Karpas-422 (cell line): ENCODE data around the gene SH3BGR. TPM values are rescaled to one million over a fixed set of nuclear protein-coding genes. Genes with fewer than 3 reads are reported as not detected.

Experiments used
- DNase-seq: peaks from one replicate; pipeline ENCODE4 v3.0.0-alpha.2; 2015
- H2AFZ ChIP-seq: fragments of 200-600 bp; sonication (generic); 2 replicates; pipeline ENCODE4 v1.6.1; 2014; ENCODE audit warnings: antibody characterized with exemption, low read length, mixed read lengths
- H3K27ac ChIP-seq: fragments of 200-600 bp; sonication (generic); 2 replicates; pipeline ENCODE4 v1.5.1; 2014; ENCODE audit warnings: mild to moderate bottlenecking, low read length, moderate library complexity
- H3K27me3 ChIP-seq: fragments of 200-600 bp; sonication (generic); 2 replicates; pipeline ENCODE4 v1.6.1; 2014; ENCODE audit warnings: low read length, mixed read lengths
- H3K36me3 ChIP-seq: fragments of 200-600 bp; sonication (generic); 2 replicates; pipeline ENCODE4 v1.6.1; 2014; ENCODE audit warnings: low read length, mixed read lengths; ENCODE audit not compliant: insufficient read depth
- H3K4me1 ChIP-seq: fragments of 200-600 bp; sonication (generic); 2 replicates; pipeline ENCODE4 v1.6.1; 2014; ENCODE audit warnings: mild to moderate bottlenecking, low read length, mixed read lengths
- H3K4me2 ChIP-seq: fragments of 200-600 bp; sonication (generic); 2 replicates; pipeline ENCODE4 v1.6.1; 2014; ENCODE audit warnings: low read length, low read depth, mild to moderate bottlenecking; ENCODE audit not compliant: poor library complexity, severe bottlenecking
- H3K4me3 ChIP-seq: fragments of 200-600 bp; sonication (generic); 2 replicates; pipeline ENCODE4 v1.5.1; 2014; ENCODE audit warnings: mild to moderate bottlenecking, antibody characterized with exemption, low read length, mixed read lengths
- H3K79me2 ChIP-seq: fragments of 200-600 bp; sonication (generic); 2 replicates; pipeline ENCODE4 v1.6.1; 2014; ENCODE audit warnings: mild to moderate bottlenecking, low read length, mixed read lengths
- H3K9ac ChIP-seq: fragments of 200-600 bp; sonication (generic); 2 replicates; pipeline ENCODE4 v1.6.0; 2014; ENCODE audit warnings: low read length
- H3K9me2 ChIP-seq: fragments of 200-600 bp; sonication (generic), shearing (Covaris generic); replicated peaks from 2 replicates; pipeline ENCODE4 v1.6.0; 2014; ENCODE audit warnings: mild to moderate bottlenecking, low read length, moderate library complexity; ENCODE audit not compliant: insufficient read depth
- H3K9me3 ChIP-seq: fragments of 300-700, 200-600 bp; sonication (generic); 2 replicates; pipeline ENCODE4 v1.6.1; 2014; ENCODE audit warnings: low read length, mixed read lengths
- H4K20me1 ChIP-seq: fragments of 200-600 bp; sonication (generic); 2 replicates; pipeline ENCODE4 v1.6.1; 2014; ENCODE audit warnings: mild to moderate bottlenecking, antibody characterized with exemption, low read length, low read depth; ENCODE audit not compliant: insufficient read depth
- total RNA-seq: library from RNA; depleted of rRNA; stranded (reverse); fragments of >200 nt; shearing (Covaris generic); gene quantifications from 2 replicates; pipeline ENCODE4 v1.2.3, GENCODE V29; 2014; ENCODE audit warnings: low replicate concordance

The SH3BGR gene
- total RNA-seq, 1 experiment from 2014 or later = not detected

DNA sequence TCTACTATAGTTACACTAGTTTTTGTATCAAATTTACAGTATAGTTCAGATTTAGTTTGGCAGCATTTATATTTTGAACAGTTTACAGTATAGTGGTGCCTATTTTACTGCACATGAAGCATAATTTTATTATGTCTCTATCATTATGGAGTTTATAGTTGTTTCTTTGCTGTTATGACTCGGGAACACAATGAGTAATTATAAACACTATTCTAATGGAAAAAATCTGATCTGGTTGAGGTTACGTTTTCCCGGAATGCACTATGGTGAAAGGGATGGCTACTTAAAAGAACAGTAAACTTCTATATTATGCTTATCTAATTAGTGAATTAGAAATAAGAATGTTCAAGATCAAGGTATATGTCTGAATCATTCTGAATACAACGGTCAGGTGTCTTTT lies 16.8 kb upstream of the SH3BGR start:
- Histone ChIP-seq H4K20me1 (no peaks in the 10 kb centered on the region), H3K4me1 (peaks cover 7% of the 10 kb centered on the region), H3K79me2 (no peaks in the 10 kb centered on the region), H2AFZ (no peak overlapping the region), H3K27ac (no peak overlapping the region), H3K4me3 (no peak overlapping the region), H3K9ac (no peak overlapping the region), H3K4me2 (no peak overlapping the region), H3K27me3 (no peaks in the 10 kb centered on the region), H3K9me3 (no peaks in the 10 kb centered on the region), H3K36me3 (no peaks in the 10 kb centered on the region), H3K9me2 (no peaks in the 10 kb centered on the region)
- no peak for DNase-seq

DNA sequence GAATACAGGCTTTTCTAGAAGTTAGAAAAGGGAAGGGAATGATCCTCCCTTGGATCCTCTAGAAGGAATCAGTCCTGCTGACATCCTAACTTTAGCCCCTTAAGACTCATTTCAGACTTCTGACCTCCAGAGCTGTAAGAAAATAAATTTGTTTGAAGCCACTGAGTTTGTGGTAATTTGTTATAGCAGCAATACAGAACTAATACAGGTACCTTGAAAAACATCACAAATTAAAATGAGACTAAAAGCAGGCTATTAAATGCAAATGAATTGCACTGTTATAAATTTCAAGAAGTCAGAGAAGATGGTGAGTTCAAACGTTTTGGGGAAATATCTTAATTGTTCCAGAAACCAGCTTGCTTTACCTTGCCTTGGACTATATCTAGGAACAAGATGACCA lies 12.5 kb upstream of the SH3BGR start:
- no peaks in the 10 kb centered on the region for H3K9me2 ChIP-seq

DNA sequence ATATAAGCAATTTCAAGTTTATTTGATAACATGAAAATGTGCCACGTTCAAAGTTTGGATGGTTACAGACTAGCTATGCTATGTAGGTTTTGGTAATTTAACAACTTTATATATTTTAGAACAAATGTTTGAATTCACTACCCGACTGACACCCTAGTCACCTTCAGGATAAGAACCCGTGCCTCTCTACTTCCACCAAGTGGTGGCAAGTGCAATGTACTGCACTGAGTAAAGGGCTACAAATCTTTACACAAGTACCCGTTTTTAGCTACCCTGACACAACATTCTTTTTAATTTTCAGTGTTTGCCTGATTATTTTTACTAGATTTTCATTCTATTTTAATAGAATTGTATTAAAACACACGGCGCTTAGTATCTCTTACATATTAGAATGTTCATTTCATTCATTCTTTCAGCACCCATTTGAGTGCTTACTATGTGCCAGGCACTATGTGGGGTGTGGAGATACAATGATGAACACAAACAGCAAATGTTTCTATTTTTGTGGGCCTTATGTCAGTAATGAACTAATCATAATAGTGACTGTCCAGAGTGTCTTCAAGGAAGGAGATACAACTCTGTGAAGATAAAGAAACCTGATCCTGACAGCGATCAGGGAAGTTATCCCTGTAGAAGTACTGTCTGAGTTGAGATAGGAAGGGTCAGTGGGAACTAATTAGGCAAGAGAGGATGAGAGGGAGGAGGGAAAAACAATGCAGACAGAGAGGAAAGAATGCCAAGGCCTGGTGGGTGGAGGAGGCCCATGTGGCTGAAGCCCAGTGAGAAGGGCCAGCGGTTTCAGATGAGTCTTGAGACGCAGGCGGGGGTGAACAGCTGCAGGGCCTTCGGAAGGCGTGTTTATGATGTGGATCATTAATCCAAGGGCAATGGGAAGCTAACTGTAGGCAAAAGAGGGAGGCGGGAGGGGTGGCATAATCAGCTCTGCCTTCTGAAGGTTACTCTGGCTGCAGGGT lies 10.0 kb upstream of the SH3BGR start:
- DNase-seq = peak; percentile 83
- H3K9ac ChIP-seq = no peak overlapping the region

More for the DNA sequence above, 12.5 kb upstream of the SH3BGR start:
- no peaks in the 10 kb centered on the region for H3K27me3 ChIP-seq
- no peaks in the 10 kb centered on the region for H3K36me3 ChIP-seq
- no peaks in the 10 kb centered on the region for H3K79me2 ChIP-seq
- no peak overlapping the region for H3K4me3 ChIP-seq
- H3K4me1 ChIP-seq = peaks cover 7% of the 10 kb centered on the region
- H3K9me3 ChIP-seq = no peaks in the 10 kb centered on the region
- H3K4me2 ChIP-seq = no peak overlapping the region
- DNase-seq = no peak
- no peak overlapping the region for H3K27ac ChIP-seq
- no peak overlapping the region for H3K9ac ChIP-seq
- H4K20me1 ChIP-seq = no peaks in the 10 kb centered on the region
- H2AFZ ChIP-seq = no peak overlapping the region

DNA sequence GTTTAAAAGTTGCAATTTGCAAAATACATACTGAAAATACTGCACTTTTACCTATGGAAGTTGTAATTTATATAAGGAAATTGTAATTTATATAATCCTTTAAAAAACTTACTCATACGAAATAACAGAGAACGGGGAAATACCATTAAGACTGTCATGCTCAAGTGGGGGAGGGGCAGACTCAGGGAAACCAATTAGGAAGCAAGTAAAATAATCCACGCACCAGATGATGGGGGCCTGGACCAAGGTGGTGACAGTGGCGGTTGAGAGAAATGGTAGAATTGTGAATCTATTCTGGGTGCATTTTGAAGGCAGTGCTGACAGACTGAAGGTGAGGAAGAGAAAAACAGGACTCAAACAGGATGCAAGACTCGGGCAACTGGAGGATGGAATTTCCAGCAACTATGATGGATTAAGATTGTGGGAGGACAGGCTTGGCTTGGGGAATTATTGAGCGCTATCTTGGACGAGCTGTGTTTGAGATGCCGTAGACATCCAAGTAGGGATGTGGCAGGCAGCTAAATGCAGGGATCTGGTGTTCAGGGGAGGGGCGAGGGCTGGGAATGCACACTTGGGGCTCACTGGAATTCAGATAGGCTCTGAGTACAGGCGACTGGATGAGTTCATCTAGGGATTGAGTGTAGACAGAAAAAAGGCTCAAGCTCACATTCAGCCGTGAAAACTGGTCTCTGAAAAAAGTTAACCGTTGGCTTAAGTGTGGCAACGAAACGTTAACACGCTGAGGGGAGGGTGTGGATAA lies 7.2 kb upstream of the SH3BGR start:
- 0 out of 2 replicates have a peak, but pooled peaks cover 3% of the 10 kb centered on the region for H3K27me3 ChIP-seq
- peak overlapping the region; percentile 98 for H2AFZ ChIP-seq
- peaks cover 27% of the 10 kb centered on the region for H3K4me1 ChIP-seq
- peak overlapping the region; percentile 97 for H3K4me2 ChIP-seq
- H4K20me1 ChIP-seq = no peaks in the 10 kb centered on the region
- no peaks in the 10 kb centered on the region for H3K9me2 ChIP-seq
- no peak for DNase-seq
- H3K36me3 ChIP-seq = no peaks in the 10 kb centered on the region
- peak overlapping the region; percentile 86 for H3K4me3 ChIP-seq
- H3K79me2 ChIP-seq = no peaks in the 10 kb centered on the region
- no peaks in the 10 kb centered on the region for H3K9me3 ChIP-seq
- H3K27ac ChIP-seq = no peak overlapping the region
- peak overlapping the region; percentile 79 for H3K9ac ChIP-seq

More for the DNA sequence above, 10.0 kb upstream of the SH3BGR start:
- H3K4me3 ChIP-seq = no peak overlapping the region
- H3K9me3 ChIP-seq = no peaks in the 10 kb centered on the region
- H3K36me3 ChIP-seq = no peaks in the 10 kb centered on the region
- no peak overlapping the region for H3K4me2 ChIP-seq
- H3K9me2 ChIP-seq = no peaks in the 10 kb centered on the region
- H3K27ac ChIP-seq = no peak overlapping the region
- 0 out of 2 replicates have a peak, but pooled peaks cover 3% of the 10 kb centered on the region for H3K27me3 ChIP-seq
- no peaks in the 10 kb centered on the region for H4K20me1 ChIP-seq
- no peak overlapping the region for H2AFZ ChIP-seq
- H3K4me1 ChIP-seq = peaks cover 21% of the 10 kb centered on the region
- no peaks in the 10 kb centered on the region for H3K79me2 ChIP-seq

DNA sequence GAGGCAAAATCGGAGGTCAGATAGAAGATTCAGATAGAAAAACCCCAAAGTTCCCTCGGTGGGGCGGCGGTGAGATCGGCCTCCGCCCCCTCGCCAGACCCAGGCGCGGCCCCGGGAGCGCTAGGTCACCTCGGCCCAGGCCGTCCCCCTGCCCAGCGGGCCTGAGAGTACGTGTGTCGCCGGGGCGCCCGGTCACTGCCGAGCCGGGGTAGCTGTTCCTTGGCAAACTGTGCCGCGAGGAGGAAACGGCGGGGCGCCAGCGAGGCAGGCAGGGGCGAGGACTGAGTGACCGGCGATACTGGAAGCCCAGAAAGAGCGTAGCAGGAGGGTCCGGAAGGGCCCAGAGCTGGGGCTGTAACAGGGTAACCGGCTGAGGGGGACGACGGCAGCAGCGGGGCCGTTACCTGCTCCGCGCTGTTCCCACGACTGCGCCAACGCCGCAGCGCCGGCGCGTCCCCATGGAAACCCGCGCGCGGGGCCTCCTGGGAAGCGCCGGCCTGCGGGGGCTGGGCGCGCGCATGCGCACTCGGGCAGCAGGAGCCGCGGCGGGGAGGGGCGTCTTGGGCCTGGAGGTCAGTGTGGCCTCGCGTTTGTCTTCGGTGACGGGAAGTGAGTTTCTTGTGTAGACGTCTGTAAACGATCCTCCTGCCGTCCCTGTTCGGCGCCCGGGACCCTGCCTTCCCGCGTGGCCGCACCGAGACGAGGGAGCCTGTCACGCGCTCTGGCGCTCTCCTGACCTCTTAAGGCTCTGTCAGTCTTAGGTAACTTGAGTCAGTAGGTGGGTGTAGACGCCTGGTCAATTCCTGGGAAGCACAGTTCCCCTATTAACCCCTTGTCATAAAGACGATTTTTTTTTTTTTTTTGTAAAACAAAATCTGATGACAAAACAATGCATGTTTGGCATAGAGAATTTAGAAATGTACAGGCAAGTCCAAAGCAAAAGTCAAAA lies 6.2 kb upstream of the SH3BGR start, which contains the start of gene LCA5L:
LCA5L (minus strand) TSS at position 458 of the 949 bp plus-strand sequence. CDS start 17,285 bp downstream, outside the sequence.
- H3K9ac ChIP-seq = peak within 1 kb of the TSS; percentile 79
- peaks cover 37% of the 10 kb centered on the region for H3K4me1 ChIP-seq
- peak within 1 kb of the TSS; percentile 97 for H3K4me2 ChIP-seq
- 0 out of 2 replicates have a peak, but pooled peaks cover 3% of the 10 kb centered on the region for H3K27me3 ChIP-seq
- H3K4me3 ChIP-seq = peak within 1 kb of the TSS; percentile 86
- H3K9me3 ChIP-seq = no peaks in the 10 kb centered on the region
- DNase-seq = peak; percentile 97
- H2AFZ ChIP-seq = peak within 1 kb of the TSS; percentile 98
- H3K27ac ChIP-seq = no peak within 1 kb of the TSS
- no peaks in the 10 kb centered on the region for H4K20me1 ChIP-seq
- no peaks in the 10 kb centered on the region for H3K36me3 ChIP-seq
- H3K79me2 ChIP-seq = no peaks in the 10 kb centered on the region
- H3K9me2 ChIP-seq = no peaks in the 10 kb centered on the region

GRCh38 chr21:39447264-39447663 lies 4.5 kb upstream of the SH3BGR start:
- H2AFZ ChIP-seq = no peak overlapping the region
- H3K9ac ChIP-seq = no peak overlapping the region
- H3K9me2 ChIP-seq = no peaks in the 10 kb centered on the region
- H3K79me2 ChIP-seq = no peaks in the 10 kb centered on the region
- H3K27ac ChIP-seq = no peak overlapping the region
- no peaks in the 10 kb centered on the region for H3K36me3 ChIP-seq
- H3K27me3 ChIP-seq = 0 out of 2 replicates have a peak, but pooled peaks cover 3% of the 10 kb centered on the region
- H3K9me3 ChIP-seq = no peaks in the 10 kb centered on the region
- no peak overlapping the region for H3K4me3 ChIP-seq
- H3K4me1 ChIP-seq = peaks cover 40% of the 10 kb centered on the region
- no peaks in the 10 kb centered on the region; the same call in 1 of the 2 replicates for H4K20me1 ChIP-seq
- no peak for DNase-seq
- H3K4me2 ChIP-seq = no peak overlapping the region

GRCh38 chr21:39452207-39452969 lies 618 bp downstream of the SH3BGR start:
- Histone ChIP-seq H3K4me1 (peaks cover 21% of the 10 kb centered on the region), H4K20me1 (no peaks in the 10 kb centered on the region; the same call in 1 of the 2 replicates)
- DNase-seq = no peak

More at GRCh38 chr21:39452207-39452969, 618 bp downstream of the SH3BGR start:
- Histone ChIP-seq H3K79me2 (no peaks in the 10 kb centered on the region), H2AFZ (no peak overlapping the region), H3K36me3 (no peaks in the 10 kb centered on the region), H3K27ac (no peak overlapping the region), H3K9ac (no peak overlapping the region), H3K9me2 (no peaks in the 10 kb centered on the region), H3K4me2 (no peak overlapping the region), H3K27me3 (0 out of 2 replicates have a peak, but pooled peaks cover 3% of the 10 kb centered on the region), H3K9me3 (no peaks in the 10 kb centered on the region), H3K4me3 (no peak overlapping the region)
